BLaER1 (cell line): ENCODE results near the gene ADGRG6.
"Not testable (repeated sequence)": the region's sequence is repeated elsewhere in the genome, so short reads cannot be mapped to it uniquely, and the experiment has no call there.

Experiments used
- H3K27ac ChIP-seq: shearing (Covaris generic); formaldehyde crosslinking; 2 replicates; pipeline ENCODE4 v1.8.1; 2022
- H3K27me3 ChIP-seq: shearing (Covaris generic); formaldehyde crosslinking; 2 replicates; pipeline ENCODE4 v1.8.1; 2022
- H3K36me3 ChIP-seq: shearing (Covaris generic); formaldehyde crosslinking; 2 replicates; pipeline ENCODE4 v1.8.1; 2022
- H3K4me1 ChIP-seq: shearing (Covaris generic); formaldehyde crosslinking; 2 replicates; pipeline ENCODE4 v1.8.1; 2022
- H3K4me2 ChIP-seq: shearing (Covaris generic); formaldehyde crosslinking; 2 replicates; pipeline ENCODE4 v1.8.1; 2022
- H3K4me3 ChIP-seq: shearing (Covaris generic); formaldehyde crosslinking; 2 replicates; pipeline ENCODE4 v1.8.1; 2022
- H3K9ac ChIP-seq: shearing (Covaris generic); formaldehyde crosslinking; 2 replicates; pipeline ENCODE4 v1.8.1; 2022
- H3K9me3 ChIP-seq: shearing (Covaris generic); formaldehyde crosslinking; 2 replicates; pipeline ENCODE4 v1.8.1; 2022
- H4K20me1 ChIP-seq: shearing (Covaris generic); formaldehyde crosslinking; 2 replicates; pipeline ENCODE4 v1.8.1; 2022
- Cebpa-rat ChIP-seq: shearing (Covaris generic); IDR thresholded peaks from 2 replicates; pipeline ENCODE4 v1.8.1; 2022

The ADGRG6 gene

GRCh38 chr6:142413111-142413510 lies 111.3 kb downstream of the ADGRG6 start:
- no peak for TF ChIP-seq Cebpa-rat
- no peak overlapping the region for H3K9ac ChIP-seq
- no peak overlapping the region for H3K4me3 ChIP-seq
- no peaks in the 10 kb centered on the region for H4K20me1 ChIP-seq
- no peaks in the 10 kb centered on the region for H3K27me3 ChIP-seq
- no peak overlapping the region for H3K4me2 ChIP-seq
- H3K36me3 ChIP-seq, result no peaks in the 10 kb centered on the region
- no peaks in the 10 kb centered on the region for H3K4me1 ChIP-seq
- no peaks in the 10 kb centered on the region for H3K9me3 ChIP-seq
- no peak overlapping the region for H3K27ac ChIP-seq

GRCh38 chr6:142414462-142415250 lies 112.8 kb downstream of the ADGRG6 start:
- H3K27ac ChIP-seq, result no peak overlapping the region
- no peak overlapping the region for H3K9ac ChIP-seq
- no peaks in the 10 kb centered on the region for H3K27me3 ChIP-seq
- H3K4me1 ChIP-seq, result no peaks in the 10 kb centered on the region
- H3K36me3 ChIP-seq, result no peaks in the 10 kb centered on the region
- no peaks in the 10 kb centered on the region for H4K20me1 ChIP-seq
- no peak for TF ChIP-seq Cebpa-rat
- no peak overlapping the region for H3K4me2 ChIP-seq
- no peaks in the 10 kb centered on the region for H3K9me3 ChIP-seq
- no peak overlapping the region for H3K4me3 ChIP-seq

GRCh38 chr6:142416179-142416578 lies 114.4 kb downstream of the ADGRG6 start:
- no peak for TF ChIP-seq Cebpa-rat
- no peak overlapping the region for H3K9ac ChIP-seq
- no peaks in the 10 kb centered on the region for H3K27me3 ChIP-seq
- H4K20me1 ChIP-seq, result no peaks in the 10 kb centered on the region
- H3K4me3 ChIP-seq, result no peak overlapping the region
- H3K4me1 ChIP-seq, result no peaks in the 10 kb centered on the region
- no peaks in the 10 kb centered on the region for H3K36me3 ChIP-seq
- no peaks in the 10 kb centered on the region for H3K9me3 ChIP-seq
- no peak overlapping the region for H3K27ac ChIP-seq
- no peak overlapping the region for H3K4me2 ChIP-seq

GRCh38 chr6:142416686-142417085 lies 114.9 kb downstream of the ADGRG6 start:
- Histone ChIP-seq H3K27ac (no peak overlapping the region), H3K4me2 (no peak overlapping the region), H3K4me1 (no peaks in the 10 kb centered on the region), H3K9ac (no peak overlapping the region), H3K9me3 (no peaks in the 10 kb centered on the region), H3K4me3 (no peak overlapping the region), H3K27me3 (no peaks in the 10 kb centered on the region), H4K20me1 (no peaks in the 10 kb centered on the region), H3K36me3 (no peaks in the 10 kb centered on the region)
- no peak for TF ChIP-seq Cebpa-rat

GRCh38 chr6:142417331-142417750 lies 115.5 kb downstream of the ADGRG6 start:
- no peaks in the 10 kb centered on the region for H3K36me3 ChIP-seq
- no peaks in the 10 kb centered on the region for H3K27me3 ChIP-seq
- H4K20me1 ChIP-seq, result no peaks in the 10 kb centered on the region
- H3K4me3 ChIP-seq, result no peak overlapping the region
- no peak for TF ChIP-seq Cebpa-rat
- no peak overlapping the region for H3K27ac ChIP-seq
- no peak overlapping the region for H3K4me2 ChIP-seq
- H3K4me1 ChIP-seq, result no peaks in the 10 kb centered on the region
- no peaks in the 10 kb centered on the region for H3K9me3 ChIP-seq
- H3K9ac ChIP-seq, result no peak overlapping the region

- H3K4me2 ChIP-seq, result no peak overlapping the region
- no peak overlapping the region for H3K4me3 ChIP-seq
- no peaks in the 10 kb centered on the region for H3K36me3 ChIP-seq
- TF ChIP-seq Cebpa-rat, result no peak
- H3K9me3 ChIP-seq, result no peaks in the 10 kb centered on the region
- H3K27me3 ChIP-seq, result no peaks in the 10 kb centered on the region
- H3K4me1 ChIP-seq, result no peaks in the 10 kb centered on the region
- H4K20me1 ChIP-seq, result no peaks in the 10 kb centered on the region
- no peak overlapping the region for H3K9ac ChIP-seq
- no peak overlapping the region for H3K27ac ChIP-seq
Observed at GRCh38 chr6:142419071-142419470, 117.3 kb downstream of the ADGRG6 start.

- Histone ChIP-seq H4K20me1 (no peaks in the 10 kb centered on the region), H3K4me2 (no peak overlapping the region), H3K27ac (no peak overlapping the region), H3K9me3 (no peaks in the 10 kb centered on the region), H3K4me3 (no peak overlapping the region), H3K27me3 (no peaks in the 10 kb centered on the region), H3K4me1 (no peaks in the 10 kb centered on the region), H3K9ac (no peak overlapping the region), H3K36me3 (no peaks in the 10 kb centered on the region)
- no peak for TF ChIP-seq Cebpa-rat
Observed at GRCh38 chr6:142420802-142421201, 119.0 kb downstream of the ADGRG6 start.

- Histone ChIP-seq H4K20me1 (no peaks in the 10 kb centered on the region), H3K9me3 (no peaks in the 10 kb centered on the region), H3K4me3 (no peak overlapping the region), H3K4me1 (no peaks in the 10 kb centered on the region), H3K27me3 (no peaks in the 10 kb centered on the region), H3K9ac (no peak overlapping the region), H3K27ac (no peak overlapping the region), H3K4me2 (no peak overlapping the region), H3K36me3 (no peaks in the 10 kb centered on the region)
- TF ChIP-seq Cebpa-rat, result no peak
Observed at GRCh38 chr6:142421285-142422117, 119.7 kb downstream of the ADGRG6 start.

GRCh38 chr6:142426444-142427132 lies 124.8 kb downstream of the ADGRG6 start:
- not testable (repeated sequence) for H3K4me2 ChIP-seq, H3K9me3 ChIP-seq, H3K4me3 ChIP-seq, H3K27me3 ChIP-seq, H3K36me3 ChIP-seq, H3K27ac ChIP-seq, H3K4me1 ChIP-seq, H4K20me1 ChIP-seq, H3K9ac ChIP-seq

- H3K4me2 ChIP-seq, H3K9me3 ChIP-seq, H4K20me1 ChIP-seq: not testable (repeated sequence)
Observed at GRCh38 chr6:142428468-142428867, 126.7 kb downstream of the ADGRG6 start.

More at GRCh38 chr6:142428468-142428867, 126.7 kb downstream of the ADGRG6 start:
- H3K4me1 ChIP-seq, H3K36me3 ChIP-seq, H3K27me3 ChIP-seq, H3K9ac ChIP-seq, H3K4me3 ChIP-seq, H3K27ac ChIP-seq: not testable (repeated sequence)
